ENCODE measurements around the gene CHTF8. TPM values are rescaled to one million over a fixed set of nuclear protein-coding genes. Genes with fewer than 3 reads are reported as not detected.

CHTF8 gene
- total RNA-seq, 4 donors from 2014 or later: 59.8 to 94.4 (median 69.4) TPM

DNA sequence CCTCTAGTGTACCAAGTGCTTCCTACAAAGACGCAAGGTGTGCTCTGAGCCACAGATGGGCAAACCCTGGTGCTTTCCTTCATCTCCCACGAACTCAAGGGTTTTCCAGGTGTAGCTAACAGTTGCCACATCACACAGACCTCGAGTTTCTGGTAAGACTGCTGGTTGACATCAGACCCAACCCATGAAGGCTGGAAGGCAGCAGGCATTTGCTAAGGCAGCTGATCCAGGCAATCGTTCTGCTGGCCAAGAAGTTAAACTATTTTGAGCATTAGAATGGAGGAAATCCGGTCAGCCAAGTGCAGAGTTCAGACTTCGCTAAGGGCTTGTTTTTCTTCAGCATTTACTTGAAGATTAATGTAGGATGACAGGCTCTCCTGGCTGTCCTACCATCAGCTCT is 15.5 kb downstream of the CHTF8 start:
- TF ChIP-seq POLR2AphosphoS5 (IDR thresholded peaks at IDR 0.05) (no peak), POLR2A (IDR thresholded peaks at IDR 0.05; ENCODE audit: low read depth) (no peak)
- TF ChIP-seq, protein P1, sequence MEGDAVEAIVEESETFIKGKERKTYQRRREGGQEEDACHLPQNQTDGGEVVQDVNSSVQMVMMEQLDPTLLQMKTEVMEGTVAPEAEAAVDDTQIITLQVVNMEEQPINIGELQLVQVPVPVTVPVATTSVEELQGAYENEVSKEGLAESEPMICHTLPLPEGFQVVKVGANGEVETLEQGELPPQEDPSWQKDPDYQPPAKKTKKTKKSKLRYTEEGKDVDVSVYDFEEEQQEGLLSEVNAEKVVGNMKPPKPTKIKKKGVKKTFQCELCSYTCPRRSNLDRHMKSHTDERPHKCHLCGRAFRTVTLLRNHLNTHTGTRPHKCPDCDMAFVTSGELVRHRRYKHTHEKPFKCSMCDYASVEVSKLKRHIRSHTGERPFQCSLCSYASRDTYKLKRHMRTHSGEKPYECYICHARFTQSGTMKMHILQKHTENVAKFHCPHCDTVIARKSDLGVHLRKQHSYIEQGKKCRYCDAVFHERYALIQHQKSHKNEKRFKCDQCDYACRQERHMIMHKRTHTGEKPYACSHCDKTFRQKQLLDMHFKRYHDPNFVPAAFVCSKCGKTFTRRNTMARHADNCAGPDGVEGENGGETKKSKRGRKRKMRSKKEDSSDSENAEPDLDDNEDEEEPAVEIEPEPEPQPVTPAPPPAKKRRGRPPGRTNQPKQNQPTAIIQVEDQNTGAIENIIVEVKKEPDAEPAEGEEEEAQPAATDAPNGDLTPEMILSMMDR (IDR thresholded peaks at IDR 0.05): no peak
- Histone ChIP-seq H3K4me1 (peaks cover 6 to 41% (median 21%) of the 10 kb centered on the region in 4 donors), H3K36me3 (peaks cover 20 to 85% (median 60%) of the 10 kb centered on the region in 4 donors), H3K4me3 (no peak overlapping the region), H3K27ac (replicated peaks in 1 of 4) (peak overlapping the region in 1 of 4 donors; percentile 8), H3K27me3 (no peaks in the 10 kb centered on the region), H3K9me3 (no peaks in the 10 kb centered on the region)
- DNase-seq (ENCODE audit: extremely low spot score): no peak
- intact Hi-C loops (cut with DNase I): no loop called here
- WGBS: 72% methylated on average over 6 of the region's 6 CpGs

DNA sequence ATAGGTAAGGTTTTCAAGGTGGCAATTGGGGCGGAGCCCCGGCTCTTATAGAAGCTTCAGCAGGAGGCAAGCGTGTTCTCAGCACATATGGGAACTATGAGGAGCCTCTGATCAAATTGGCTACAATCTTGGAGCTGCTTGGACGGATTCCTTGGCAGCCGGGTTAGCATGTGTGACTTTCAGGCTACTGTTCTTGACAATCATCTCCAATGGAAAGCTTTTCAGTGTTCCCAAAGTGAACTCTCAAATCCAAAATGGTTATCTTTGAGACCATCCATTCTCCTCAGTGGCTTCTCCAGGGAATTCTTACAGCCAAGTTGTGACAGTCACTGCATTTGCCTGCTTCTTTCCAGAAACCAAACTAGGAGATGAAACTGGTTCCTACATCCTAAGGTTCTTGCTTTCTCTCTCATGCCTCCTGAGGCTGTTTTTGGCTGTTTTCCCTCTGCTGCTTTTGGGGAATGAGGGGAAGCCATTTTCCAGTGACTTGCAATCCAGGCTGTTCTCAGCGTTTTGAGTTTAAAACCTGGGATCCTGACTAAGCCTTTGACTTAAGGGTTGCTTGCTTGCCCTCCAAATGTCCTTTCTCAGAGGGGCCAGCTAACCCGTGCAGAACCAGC is 16.0 kb downstream of the CHTF8 start:
- H3K4me3 ChIP-seq: no peak overlapping the region
- TF ChIP-seq POLR2AphosphoS5 (IDR thresholded peaks at IDR 0.05) (no peak), POLR2A (IDR thresholded peaks at IDR 0.05; ENCODE audit: low read depth) (no peak), EP300 (IDR thresholded peaks at IDR 0.05) (no peak)
- TF ChIP-seq, protein P1 (IDR thresholded peaks at IDR 0.05): no peak
- H3K27me3 ChIP-seq: no peaks in the 10 kb centered on the region
- peaks cover 20 to 86% (median 59%) of the 10 kb centered on the region in 4 donors for H3K36me3 ChIP-seq
- H3K9me3 ChIP-seq: no peaks in the 10 kb centered on the region
- H3K4me1 ChIP-seq: peaks cover 6 to 41% (median 21%) of the 10 kb centered on the region in 4 donors
- DNase-seq (ENCODE audit: extremely low spot score): no peak
- 84% methylated on average over 7 of the region's 7 CpGs for WGBS
- intact Hi-C loops (cut with DNase I): no loop called here
- peak overlapping the region in 1 of 4 donors; percentile 8 for H3K27ac ChIP-seq (replicated peaks in 1 of 4)

- intact Hi-C loops (cut with DNase I): no loop called here
- H3K36me3 ChIP-seq: peaks cover 15 to 83% (median 57%) of the 10 kb centered on the region in 4 donors
- H3K27me3 ChIP-seq: no peaks in the 10 kb centered on the region
- H3K27ac ChIP-seq (replicated peaks in 1 of 4): no peak overlapping the region
- no peak for DNase-seq (ENCODE audit: extremely low spot score)
- no peak for TF ChIP-seq POLR2AphosphoS5 (IDR thresholded peaks at IDR 0.05)
- 82% methylated on average over 1 of the region's 1 CpG for WGBS
- peaks cover 6 to 41% (median 21%) of the 10 kb centered on the region in 4 donors for H3K4me1 ChIP-seq
- no peaks in the 10 kb centered on the region for H3K9me3 ChIP-seq
- H3K4me3 ChIP-seq: no peak overlapping the region
Measured at GRCh38 chr16:69115837-69116236, 16.6 kb downstream of the CHTF8 start.

GRCh38 chr16:69115361-69115760 is 17.0 kb downstream of the CHTF8 start:
- intact Hi-C loops (cut with DNase I): no loop called here
- no peaks in the 10 kb centered on the region for H3K9me3 ChIP-seq
- peaks cover 6 to 41% (median 21%) of the 10 kb centered on the region in 4 donors for H3K4me1 ChIP-seq
- H3K27ac ChIP-seq (replicated peaks in 1 of 4): no peak overlapping the region
- TF ChIP-seq, protein P1 (IDR thresholded peaks at IDR 0.05): no peak
- TF ChIP-seq POLR2A (IDR thresholded peaks at IDR 0.05; ENCODE audit: low read depth) (no peak), POLR2AphosphoS5 (IDR thresholded peaks at IDR 0.05) (no peak), EP300 (IDR thresholded peaks at IDR 0.05) (no peak)
- WGBS: 93% methylated on average over 5 of the region's 5 CpGs
- no peak for DNase-seq (ENCODE audit: extremely low spot score)
- H3K27me3 ChIP-seq: no peaks in the 10 kb centered on the region
- H3K4me3 ChIP-seq: no peak overlapping the region
- peaks cover 11 to 83% (median 55%) of the 10 kb centered on the region in 4 donors for H3K36me3 ChIP-seq

DNA sequence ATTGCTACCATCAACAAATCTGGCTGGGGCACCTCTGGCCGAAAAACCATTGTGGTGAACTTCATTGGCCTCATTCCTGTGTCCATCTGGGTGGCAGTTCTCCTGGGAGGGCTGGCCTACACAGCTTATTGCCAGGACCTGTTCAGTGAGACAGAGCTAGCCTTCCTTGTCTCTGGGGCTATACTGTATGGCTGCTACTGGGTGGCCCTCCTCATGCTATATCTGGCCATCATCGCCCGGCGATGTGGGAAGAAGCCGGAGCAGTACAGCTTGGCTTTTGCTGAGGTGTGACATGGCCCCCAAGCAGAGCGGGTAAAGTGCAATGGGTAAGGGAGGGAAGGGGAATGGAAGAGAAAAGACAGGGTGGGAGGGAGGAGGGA is 17.4 kb downstream of the CHTF8 start:
- Histone ChIP-seq H3K27me3 (no peaks in the 10 kb centered on the region), H3K4me3 (no peak overlapping the region), H3K9me3 (no peaks in the 10 kb centered on the region), H3K36me3 (peaks cover 7 to 83% (median 53%) of the 10 kb centered on the region in 4 donors), H3K27ac (replicated peaks in 1 of 4) (no peak overlapping the region), H3K4me1 (peaks cover 6 to 41% (median 21%) of the 10 kb centered on the region in 4 donors)
- DNase-seq (ENCODE audit: extremely low spot score): no peak
- intact Hi-C loops (cut with DNase I): no loop called here
- TF ChIP-seq, protein P1 (IDR thresholded peaks at IDR 0.05): no peak
- TF ChIP-seq EP300 (IDR thresholded peaks at IDR 0.05) (no peak), POLR2A (IDR thresholded peaks at IDR 0.05; ENCODE audit: low read depth) (no peak), POLR2AphosphoS5 (IDR thresholded peaks at IDR 0.05) (no peak)
- WGBS: 99% methylated on average over 6 of the region's 6 CpGs
